ENCODE results near the gene LGALSL.

The LGALSL gene

GRCh38 chr2:64453770-64454385 is at the start of gene LGALSL:
TSS of gene LGALSL (plus strand) at chr2:64454162. CDS start at chr2:64454546, 384 bp downstream.
- DNase-seq = peak; percentile 65

GRCh38 chr2:64404743-64405142 is 49.2 kb upstream of the LGALSL start:
- DNase-seq = peak; percentile 17

GRCh38 chr2:64405581-64406406 is 48.2 kb upstream of the LGALSL start:
- no peak for DNase-seq

GRCh38 chr2:64406407-64406774 is 47.6 kb upstream of the LGALSL start:
- DNase-seq = no peak

GRCh38 chr2:64408031-64408430 is 45.9 kb upstream of the LGALSL start:
- DNase-seq = no peak

GRCh38 chr2:64410671-64411070 is 43.3 kb upstream of the LGALSL start:
- DNase-seq = no peak

- DNase-seq = no peak
Observed at GRCh38 chr2:64412671-64413070, 41.3 kb upstream of the LGALSL start.

GRCh38 chr2:64414736-64415435 is 39.1 kb upstream of the LGALSL start:
- DNase-seq = no peak

- DNase-seq = no peak
Observed at GRCh38 chr2:64417624-64418023, 36.3 kb upstream of the LGALSL start.

GRCh38 chr2:64419596-64420165 is 34.3 kb upstream of the LGALSL start:
- no peak for DNase-seq

- no peak for DNase-seq
Observed at GRCh38 chr2:64420677-64421076, 33.3 kb upstream of the LGALSL start.

GRCh38 chr2:64421201-64421600 is 32.8 kb upstream of the LGALSL start:
- DNase-seq = no peak

GRCh38 chr2:64422466-64422865 is 31.5 kb upstream of the LGALSL start:
- no peak for DNase-seq

- DNase-seq = no peak
Observed at GRCh38 chr2:64423303-64423702, 30.7 kb upstream of the LGALSL start.

GRCh38 chr2:64424416-64424987 is 29.5 kb upstream of the LGALSL start:
- DNase-seq = no peak

GRCh38 chr2:64426183-64426952 is 27.6 kb upstream of the LGALSL start:
- no peak for DNase-seq

GRCh38 chr2:64434039-64434657 is 19.8 kb upstream of the LGALSL start:
- DNase-seq = no peak

- DNase-seq = no peak
Observed at GRCh38 chr2:64437883-64438282, 16.1 kb upstream of the LGALSL start.

- DNase-seq = no peak
Observed at GRCh38 chr2:64439194-64439593, 14.8 kb upstream of the LGALSL start.

- no peak for DNase-seq
Observed at GRCh38 chr2:64440843-64441242, 13.1 kb upstream of the LGALSL start.

GRCh38 chr2:64442277-64442676 is 11.7 kb upstream of the LGALSL start:
- DNase-seq = no peak
